Endometrium (tissue), 2 donors: ENCODE results near the gene ANKRD24.
"Not testable (repeated sequence)": the region's sequence is repeated elsewhere in the genome, so short reads cannot be mapped to it uniquely, and the experiment has no call there.

Experiments used
- FAIRE-seq: peaks from 2 replicates; lab custom pipeline; 2012; peaks lifted over from hg19 to GRCh38; lab: Jason Lieb, UNC
- donor health status: control.
- donor health status: control.

ANKRD24 gene

GRCh38 chr19:4197625-4198466 is 15.4 kb downstream of the ANKRD24 start:
- FAIRE-seq, result no peak

- no peak for FAIRE-seq
Observed at GRCh38 chr19:4198467-4199126, 16.1 kb downstream of the ANKRD24 start.

DNA sequence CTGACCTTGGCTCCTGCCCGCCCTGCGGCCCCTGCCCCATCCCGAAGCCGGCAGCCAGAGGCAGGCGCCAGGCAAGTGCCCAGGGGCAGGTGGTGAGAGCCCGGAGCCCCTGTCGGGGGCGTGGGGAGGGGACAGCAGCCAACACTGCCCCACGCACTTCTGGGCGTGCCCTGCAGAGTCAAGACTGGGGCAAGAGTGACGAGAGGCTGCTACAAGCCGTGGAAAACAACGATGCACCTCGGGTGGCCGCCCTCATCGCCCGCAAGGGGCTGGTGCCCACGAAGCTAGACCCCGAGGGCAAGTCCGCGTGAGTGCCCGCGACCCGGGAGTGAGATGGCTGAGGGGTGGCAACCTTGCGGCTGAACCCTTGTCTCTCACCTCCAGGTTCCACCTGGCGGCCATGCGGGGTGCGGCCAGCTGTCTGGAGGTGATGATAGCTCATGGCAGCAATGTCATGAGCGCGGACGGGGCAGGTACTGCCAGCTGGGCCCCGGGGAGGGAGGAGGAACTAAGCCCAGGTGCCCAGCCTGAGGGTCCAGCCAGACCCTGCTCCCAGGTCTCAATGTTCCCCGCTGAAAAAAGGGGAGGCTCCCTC is 17.3 kb downstream of the ANKRD24 start:
- FAIRE-seq, result no peak

DNA sequence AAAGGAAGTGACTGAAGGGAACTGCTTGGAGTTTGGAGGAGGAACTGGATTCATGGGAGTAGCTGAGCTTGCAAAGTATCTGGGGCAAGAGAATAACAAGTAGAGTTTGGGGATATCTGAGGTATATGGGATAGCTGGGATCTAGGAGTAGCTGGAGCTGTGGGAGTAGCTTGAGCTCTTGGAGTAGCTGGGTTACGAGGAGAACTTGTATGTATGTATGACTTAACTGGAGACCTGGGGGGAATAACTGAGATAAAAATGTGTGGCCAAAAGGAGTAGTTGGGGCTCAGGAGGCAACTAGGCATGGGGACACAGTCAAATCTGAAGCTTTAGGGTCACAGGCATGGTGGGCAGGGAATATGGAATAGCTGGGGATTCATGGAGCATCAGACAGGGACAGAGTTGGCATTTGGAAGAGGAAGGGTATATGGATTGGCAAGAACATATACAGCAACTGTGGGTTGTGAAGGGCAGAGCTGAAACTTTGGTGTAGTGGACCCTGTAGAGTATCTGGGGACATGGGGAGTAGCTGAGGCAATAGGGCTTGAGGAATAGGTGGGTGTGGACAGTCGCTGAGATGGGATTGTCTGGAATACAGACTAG is 18.6 kb downstream of the ANKRD24 start:
- FAIRE-seq, result no peak

- no peak for FAIRE-seq
Observed at GRCh38 chr19:4201798-4202197, 19.3 kb downstream of the ANKRD24 start.

DNA sequence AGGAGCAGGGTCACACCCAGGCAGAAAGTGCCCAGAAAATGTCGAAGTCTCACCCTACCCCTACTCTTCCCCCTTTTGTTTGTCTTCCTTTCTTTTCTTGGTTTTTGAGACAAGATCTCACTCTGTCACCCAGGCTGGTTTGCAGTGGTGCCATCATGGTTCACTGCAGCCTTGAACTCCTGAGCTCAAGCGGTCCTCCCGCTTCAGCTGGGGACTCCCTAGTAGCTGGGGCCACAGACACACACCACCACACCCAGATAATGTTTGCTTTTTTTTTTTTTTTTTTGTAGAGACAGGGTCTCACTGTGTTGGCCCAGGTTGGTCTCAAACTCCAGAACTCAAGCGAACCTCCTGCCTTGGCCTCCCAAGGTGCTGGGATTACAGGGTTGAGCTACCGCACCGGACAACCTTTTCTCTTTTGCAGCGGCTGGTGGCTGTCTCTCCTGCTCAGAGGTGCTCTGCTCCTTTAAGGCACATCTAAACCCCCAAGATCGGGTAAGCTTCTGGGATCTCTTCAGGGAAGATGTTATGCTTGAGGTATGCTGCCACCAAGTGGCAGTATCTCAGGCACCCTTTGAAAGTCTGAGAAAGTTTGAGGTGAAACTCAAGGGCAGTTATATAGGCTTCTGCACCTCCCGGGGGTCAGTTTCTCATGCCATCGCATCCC is 24.5 kb downstream of the ANKRD24 start:
- FAIRE-seq, result no peak

- no peak for FAIRE-seq
Observed at GRCh38 chr19:4208385-4209094, 26.1 kb downstream of the ANKRD24 start.

DNA sequence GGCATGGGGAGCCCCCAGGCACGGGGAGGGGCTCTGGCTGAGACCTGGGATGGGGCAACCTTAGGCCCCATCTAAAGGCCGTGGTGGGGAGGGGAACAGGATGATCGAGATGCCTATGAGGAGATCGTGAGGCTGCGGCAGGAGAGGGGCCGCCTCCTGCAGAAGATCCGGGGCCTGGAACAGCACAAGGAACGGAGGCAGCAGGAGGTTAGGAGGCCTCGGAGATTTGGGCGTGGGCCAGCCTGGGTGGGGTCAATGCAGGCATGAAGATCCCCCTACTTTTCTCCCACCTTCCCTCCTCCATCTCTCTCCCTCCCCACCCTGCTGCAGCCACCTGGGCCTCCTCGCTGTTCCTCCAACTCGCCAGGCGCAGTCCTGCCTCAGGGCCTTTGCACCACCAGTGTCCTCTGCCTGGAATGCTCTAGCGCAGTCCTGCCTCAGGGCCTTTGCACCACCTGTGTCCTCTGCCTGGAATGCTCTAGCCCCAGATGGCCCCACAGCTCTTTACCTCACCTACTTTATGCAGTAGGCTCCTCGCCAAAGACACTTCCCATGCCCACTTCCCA is 27.8 kb downstream of the ANKRD24 start:
- no peak for FAIRE-seq

GRCh38 chr19:4213116-4213515 is 30.6 kb downstream of the ANKRD24 start:
- FAIRE-seq, result no peak

DNA sequence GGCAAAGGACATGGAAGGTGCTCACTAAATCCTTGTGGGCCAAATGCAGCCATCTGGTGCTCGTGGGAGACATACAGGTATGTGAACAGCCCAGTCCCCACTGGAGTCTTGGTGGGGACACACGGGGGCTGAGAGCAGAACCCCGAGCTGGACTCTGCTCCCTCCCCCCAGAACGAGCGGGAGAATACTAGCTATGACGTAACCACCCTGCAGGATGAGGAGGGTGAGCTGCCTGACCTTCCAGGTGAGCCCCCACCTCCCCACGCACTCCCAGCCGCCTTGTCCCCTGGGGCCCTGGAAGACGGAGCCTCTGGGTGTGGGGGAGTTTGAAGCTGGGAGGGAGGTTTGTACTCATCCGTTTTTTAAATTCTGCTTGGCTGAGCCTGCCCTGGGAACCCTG is 33.3 kb downstream of the ANKRD24 start:
- no peak for FAIRE-seq

GRCh38 chr19:4216846-4217245 is 34.4 kb downstream of the ANKRD24 start:
- FAIRE-seq, result no peak

DNA sequence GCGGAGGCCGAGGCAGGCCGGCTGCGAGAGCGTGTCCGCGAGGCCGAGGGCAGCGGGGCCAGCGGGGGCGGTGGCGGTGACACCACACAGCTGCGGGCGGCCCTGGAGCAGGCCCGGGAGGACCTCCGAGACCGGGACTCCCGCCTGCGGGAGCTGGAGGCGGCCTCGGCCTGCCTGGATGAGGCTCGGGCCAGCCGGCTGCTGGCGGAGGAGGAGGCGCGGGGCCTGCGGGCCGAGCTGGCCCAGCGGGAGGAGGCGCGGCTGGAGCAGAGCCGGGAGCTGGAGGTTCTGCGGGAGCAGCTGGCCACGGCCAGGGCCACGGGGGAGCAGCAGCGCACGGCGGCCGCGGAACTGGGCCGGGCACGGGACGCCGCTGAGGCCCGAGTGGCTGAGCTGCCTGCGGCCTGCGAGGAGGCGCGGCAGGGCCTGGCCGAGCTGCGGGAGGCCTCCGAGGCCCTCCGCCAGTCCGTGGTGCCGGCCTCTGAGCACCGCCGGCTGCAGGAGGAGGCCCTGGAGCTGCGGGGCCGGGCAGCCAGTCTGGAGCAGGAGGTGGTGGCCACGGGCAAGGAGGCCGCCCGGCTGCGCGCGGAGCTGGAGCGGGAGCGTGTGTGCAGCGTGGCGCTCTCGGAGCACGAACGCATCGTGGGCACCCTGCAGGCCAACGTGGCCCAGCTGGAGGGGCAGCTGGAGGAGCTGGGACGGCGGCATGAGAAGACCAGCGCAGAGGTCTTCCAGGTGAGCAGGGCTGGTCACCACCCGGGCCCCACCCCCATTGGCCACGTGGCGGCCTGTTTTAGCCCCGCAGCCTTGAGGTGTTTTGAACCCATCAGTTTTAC is 35.2 kb downstream of the ANKRD24 start:
- FAIRE-seq, result no peak

- not testable (repeated sequence) for FAIRE-seq
Observed at GRCh38 chr19:4218523-4218922, 36.0 kb downstream of the ANKRD24 start.

- FAIRE-seq, result no peak
Observed at GRCh38 chr19:4220188-4220587, 37.7 kb downstream of the ANKRD24 start.

DNA sequence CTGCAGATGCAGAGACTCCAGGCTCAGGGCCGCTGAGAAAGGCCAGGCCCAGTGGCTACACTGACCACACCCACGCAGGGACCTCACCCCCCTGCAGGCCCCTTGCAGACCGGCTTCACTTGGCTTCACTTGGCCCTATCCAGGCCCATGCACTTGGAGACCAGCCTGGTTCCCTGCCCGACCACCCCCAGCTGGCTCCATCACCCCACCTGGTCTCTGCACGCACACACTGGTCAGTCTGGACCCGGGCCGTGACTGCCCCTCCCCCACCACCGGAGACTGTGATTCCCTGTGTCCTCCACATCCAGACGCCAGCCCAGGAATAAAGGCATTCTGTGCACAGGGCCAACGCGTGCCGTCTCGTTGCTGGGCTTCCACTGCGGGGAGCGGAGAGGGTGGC is 42.0 kb downstream of the ANKRD24 start:
- no peak for FAIRE-seq

GRCh38 chr19:4225885-4226284 is 43.4 kb downstream of the ANKRD24 start:
- FAIRE-seq, result no peak

- no peak for FAIRE-seq
Observed at GRCh38 chr19:4227771-4228170, 45.3 kb downstream of the ANKRD24 start.

DNA sequence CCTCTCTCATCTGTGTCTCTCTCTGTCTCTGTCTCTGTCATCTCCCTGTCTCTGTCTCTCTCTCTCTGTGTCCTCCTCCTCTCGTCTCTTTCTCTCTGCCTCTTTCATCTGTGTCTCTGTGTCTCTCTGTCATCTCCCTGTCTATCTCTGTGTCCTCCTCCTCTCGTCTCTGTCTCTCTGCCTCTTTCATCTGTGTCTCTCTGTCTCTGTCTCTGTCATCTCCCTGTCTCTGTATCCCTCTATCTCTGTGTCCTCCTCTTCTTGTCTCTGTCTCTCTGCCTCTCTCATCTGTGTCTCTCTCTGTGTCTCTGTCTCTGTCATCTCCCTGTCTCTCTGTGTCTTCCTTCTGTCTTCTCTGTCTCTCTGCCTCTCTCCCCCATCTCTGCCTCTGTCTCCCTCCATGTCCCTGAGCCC is 46.3 kb downstream of the ANKRD24 start:
- no peak for FAIRE-seq

GRCh38 chr19:4229179-4229931 is 46.9 kb downstream of the ANKRD24 start, which contains the start of gene EBI3:
Gene EBI3, plus strand, starts transcription at chr19:4229523. Its CDS starts 28 bp downstream, at chr19:4229551.
- no peak for FAIRE-seq
